ENCODE results near the gene RTN4RL1. TPM values are rescaled to one million over a fixed set of nuclear protein-coding genes. Genes with fewer than 3 reads are reported as not detected.
A peak's percentile ranks its signal among the peaks of the same experiment; 100 is the strongest.

Gene RTN4RL1
- total and polyA plus RNA-seq, 2 of the 13 experiments (the other 11 are each of a cell fraction or from before 2014, with no cell fraction given), result 0.01 TPM; not detected in 1

DNA sequence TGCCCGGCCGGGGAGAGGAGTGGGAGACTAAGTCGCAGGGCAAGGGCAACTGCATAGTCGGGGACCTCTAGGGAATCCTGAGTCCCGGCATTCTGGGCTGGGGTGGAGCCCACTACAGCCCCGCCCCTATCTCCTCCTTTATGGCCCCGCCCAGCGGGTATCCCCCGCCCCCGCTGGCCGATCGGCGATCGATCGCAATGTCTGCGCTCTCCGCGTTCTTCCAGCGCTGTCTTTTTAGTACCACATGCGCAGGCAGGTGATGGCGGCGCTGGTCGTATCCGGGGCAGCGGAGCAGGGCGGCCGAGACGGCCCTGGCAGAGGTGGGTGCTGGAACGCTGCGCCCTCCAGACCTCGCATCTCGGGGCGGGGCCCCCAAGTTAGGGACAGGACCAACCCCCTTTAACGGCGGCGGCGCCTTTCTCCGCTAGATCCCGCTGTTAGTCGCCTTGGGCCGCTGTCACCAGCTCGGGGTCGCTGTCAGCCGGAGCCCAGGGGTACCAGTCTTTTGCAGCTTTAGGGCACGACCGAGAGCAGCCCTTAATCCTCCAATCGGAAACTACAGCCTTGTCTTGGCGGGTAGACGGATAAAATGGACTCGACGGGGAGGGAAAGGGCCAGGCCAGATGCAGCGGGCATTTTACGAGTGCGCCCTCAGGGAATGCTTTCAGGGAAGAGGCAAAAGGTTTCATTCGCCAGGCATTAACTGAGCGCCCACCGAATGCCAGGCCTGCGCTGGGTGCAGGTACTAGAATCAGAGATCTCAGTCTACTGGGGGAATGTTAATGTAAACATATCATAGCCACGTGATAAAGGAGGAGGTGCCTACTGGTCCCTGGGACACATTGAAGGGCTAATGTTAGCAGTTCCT is 5.0 kb upstream of the RTN4RL1 start, which contains the start of gene DPH1 (continued):
- TF ChIP-seq, protein P1, sequence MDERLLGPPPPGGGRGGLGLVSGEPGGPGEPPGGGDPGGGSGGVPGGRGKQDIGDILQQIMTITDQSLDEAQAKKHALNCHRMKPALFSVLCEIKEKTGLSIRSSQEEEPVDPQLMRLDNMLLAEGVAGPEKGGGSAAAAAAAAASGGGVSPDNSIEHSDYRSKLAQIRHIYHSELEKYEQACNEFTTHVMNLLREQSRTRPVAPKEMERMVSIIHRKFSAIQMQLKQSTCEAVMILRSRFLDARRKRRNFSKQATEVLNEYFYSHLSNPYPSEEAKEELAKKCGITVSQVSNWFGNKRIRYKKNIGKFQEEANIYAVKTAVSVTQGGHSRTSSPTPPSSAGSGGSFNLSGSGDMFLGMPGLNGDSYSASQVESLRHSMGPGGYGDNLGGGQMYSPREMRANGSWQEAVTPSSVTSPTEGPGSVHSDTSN (CRISPR knock-in tag; IDR thresholded peaks at IDR 0.05), result no peak
- no peak for TF ChIP-seq STAG1 (CRISPR knock-in tag; IDR thresholded peaks at IDR 0.05)
- TF ChIP-seq ZNF251 (CRISPR knock-in tag; IDR thresholded peaks at IDR 0.05), result no peak
- peak; percentile 96 for TF ChIP-seq HNRNPLL (IDR thresholded peaks at IDR 0.05; ENCODE audit: low read depth, low read length, poor library complexity, severe bottlenecking)
- TF ChIP-seq, protein P2, sequence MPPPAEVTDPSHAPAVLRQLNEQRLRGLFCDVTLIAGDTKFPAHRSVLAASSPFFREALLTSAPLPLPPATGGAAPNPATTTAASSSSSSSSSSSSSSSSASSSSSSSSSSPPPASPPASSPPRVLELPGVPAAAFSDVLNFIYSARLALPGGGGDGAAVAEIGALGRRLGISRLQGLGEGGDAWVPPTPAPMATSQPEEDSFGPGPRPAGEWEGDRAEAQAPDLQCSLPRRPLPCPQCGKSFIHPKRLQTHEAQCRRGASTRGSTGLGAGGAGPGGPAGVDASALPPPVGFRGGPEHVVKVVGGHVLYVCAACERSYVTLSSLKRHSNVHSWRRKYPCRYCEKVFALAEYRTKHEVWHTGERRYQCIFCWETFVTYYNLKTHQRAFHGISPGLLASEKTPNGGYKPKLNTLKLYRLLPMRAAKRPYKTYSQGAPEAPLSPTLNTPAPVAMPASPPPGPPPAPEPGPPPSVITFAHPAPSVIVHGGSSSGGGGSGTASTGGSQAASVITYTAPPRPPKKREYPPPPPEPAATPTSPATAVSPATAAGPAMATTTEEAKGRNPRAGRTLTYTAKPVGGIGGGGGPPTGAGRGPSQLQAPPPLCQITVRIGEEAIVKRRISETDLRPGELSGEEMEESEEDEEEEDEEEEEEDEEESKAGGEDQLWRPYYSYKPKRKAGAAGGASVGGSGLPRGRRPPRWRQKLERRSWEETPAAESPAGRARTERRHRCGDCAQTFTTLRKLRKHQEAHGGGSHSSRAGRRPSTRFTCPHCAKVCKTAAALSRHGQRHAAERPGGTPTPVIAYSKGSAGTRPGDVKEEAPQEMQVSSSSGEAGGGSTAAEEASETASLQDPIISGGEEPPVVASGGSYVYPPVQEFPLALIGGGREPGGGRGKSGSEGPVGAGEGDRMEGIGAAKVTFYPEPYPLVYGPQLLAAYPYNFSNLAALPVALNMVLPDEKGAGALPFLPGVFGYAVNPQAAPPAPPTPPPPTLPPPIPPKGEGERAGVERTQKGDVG (CRISPR knock-in tag; IDR thresholded peaks at IDR 0.05; ENCODE audit: borderline replicate concordance), result 0 out of 2 replicates have a peak, but pooled peaks have one; percentile 58
- TF ChIP-seq, protein P3, sequence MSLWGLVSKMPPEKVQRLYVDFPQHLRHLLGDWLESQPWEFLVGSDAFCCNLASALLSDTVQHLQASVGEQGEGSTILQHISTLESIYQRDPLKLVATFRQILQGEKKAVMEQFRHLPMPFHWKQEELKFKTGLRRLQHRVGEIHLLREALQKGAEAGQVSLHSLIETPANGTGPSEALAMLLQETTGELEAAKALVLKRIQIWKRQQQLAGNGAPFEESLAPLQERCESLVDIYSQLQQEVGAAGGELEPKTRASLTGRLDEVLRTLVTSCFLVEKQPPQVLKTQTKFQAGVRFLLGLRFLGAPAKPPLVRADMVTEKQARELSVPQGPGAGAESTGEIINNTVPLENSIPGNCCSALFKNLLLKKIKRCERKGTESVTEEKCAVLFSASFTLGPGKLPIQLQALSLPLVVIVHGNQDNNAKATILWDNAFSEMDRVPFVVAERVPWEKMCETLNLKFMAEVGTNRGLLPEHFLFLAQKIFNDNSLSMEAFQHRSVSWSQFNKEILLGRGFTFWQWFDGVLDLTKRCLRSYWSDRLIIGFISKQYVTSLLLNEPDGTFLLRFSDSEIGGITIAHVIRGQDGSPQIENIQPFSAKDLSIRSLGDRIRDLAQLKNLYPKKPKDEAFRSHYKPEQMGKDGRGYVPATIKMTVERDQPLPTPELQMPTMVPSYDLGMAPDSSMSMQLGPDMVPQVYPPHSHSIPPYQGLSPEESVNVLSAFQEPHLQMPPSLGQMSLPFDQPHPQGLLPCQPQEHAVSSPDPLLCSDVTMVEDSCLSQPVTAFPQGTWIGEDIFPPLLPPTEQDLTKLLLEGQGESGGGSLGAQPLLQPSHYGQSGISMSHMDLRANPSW (CRISPR knock-in tag; IDR thresholded peaks at IDR 0.05; ENCODE audit: borderline replicate concordance), result 0 out of 2 replicates have a peak, but pooled peaks have one; percentile 50
- no peak for TF ChIP-seq NR2F6 (IDR thresholded peaks at IDR 0.05)
- TF ChIP-seq NR2F6 (CRISPR knock-in tag; IDR thresholded peaks at IDR 0.05), result 0 out of 2 replicates have a peak, but pooled peaks have one; percentile 31
- TF ChIP-seq YEATS2 (CRISPR knock-in tag; IDR thresholded peaks at IDR 0.05; ENCODE audit: borderline replicate concordance), result peak; percentile 83; the same call in 1 of the 2 replicates
- no peak for TF ChIP-seq TBX3 (IDR thresholded peaks at IDR 0.05; ENCODE audit: borderline replicate concordance)
- no peak for TF ChIP-seq FOXK2 (IDR thresholded peaks at IDR 0.05)
- TF ChIP-seq KDM3A (CRISPR knock-in tag; IDR thresholded peaks at IDR 0.05; ENCODE audit: low read depth), result peak; percentile 79; the same call in 1 of the 2 replicates
- 0 out of 2 replicates have a peak, but pooled peaks have one; percentile 76 for TF ChIP-seq ZNF552 (CRISPR knock-in tag; IDR thresholded peaks at IDR 0.05; ENCODE audit: borderline replicate concordance)
- TF ChIP-seq ARHGAP35 (CRISPR knock-in tag; IDR thresholded peaks at IDR 0.05; ENCODE audit: borderline replicate concordance), result 0 out of 2 replicates have a peak, but pooled peaks have one; percentile 61
- no peak for TF ChIP-seq ZNF83 (CRISPR knock-in tag; IDR thresholded peaks at IDR 0.05; ENCODE audit: borderline replicate concordance)
- TF ChIP-seq, protein P4, sequence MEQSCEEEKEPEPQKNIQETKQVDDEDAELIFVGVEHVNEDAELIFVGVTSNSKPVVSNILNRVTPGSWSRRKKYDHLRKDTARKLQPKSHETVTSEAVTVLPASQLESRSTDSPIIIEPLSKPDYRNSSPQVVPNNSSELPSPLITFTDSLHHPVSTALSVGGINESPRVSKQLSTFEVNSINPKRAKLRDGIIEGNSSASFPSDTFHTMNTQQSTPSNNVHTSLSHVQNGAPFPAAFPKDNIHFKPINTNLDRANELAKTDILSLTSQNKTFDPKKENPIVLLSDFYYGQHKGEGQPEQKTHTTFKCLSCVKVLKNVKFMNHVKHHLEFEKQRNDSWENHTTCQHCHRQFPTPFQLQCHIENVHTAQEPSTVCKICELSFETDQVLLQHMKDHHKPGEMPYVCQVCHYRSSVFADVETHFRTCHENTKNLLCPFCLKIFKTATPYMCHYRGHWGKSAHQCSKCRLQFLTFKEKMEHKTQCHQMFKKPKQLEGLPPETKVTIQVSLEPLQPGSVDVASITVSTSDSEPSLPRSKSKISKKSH (CRISPR knock-in tag; IDR thresholded peaks at IDR 0.05; ENCODE audit: borderline replicate concordance), result no peak
- TF ChIP-seq CENPT (CRISPR knock-in tag; IDR thresholded peaks at IDR 0.05; ENCODE audit: low read depth), result 0 out of 2 replicates have a peak, but pooled peaks have one; percentile 70

All from HepG2 (cell line).